Measurements from ENCODE around the gene ZNF839. TPM values are rescaled to one million over a fixed set of nuclear protein-coding genes. Genes with fewer than 3 reads are reported as not detected.
A peak's percentile ranks its signal among the peaks of the same experiment; 100 is the strongest.

ZNF839 gene
- polyA plus RNA-seq, 3 donors, result 0.47 to 17.0 (median 1.7) TPM

GRCh38 chr14:102360388-102360787, 40.8 kb downstream of the ZNF839 start:
- peaks cover 32 to 47% of the 10 kb centered on the region in 2 donors for H3K36me3 ChIP-seq (replicated peaks in 1 of 2; ENCODE audit: control insufficient read depth in 1 of 2, insufficient read depth in 2 of 2, low read length in 2 of 2)
- no peak overlapping the region for H3K4me3 ChIP-seq (replicated peaks in 1 of 3; ENCODE audit: low read depth in 2 of 3, low read length in 3 of 3)
- no peak overlapping the region for H2AFZ ChIP-seq (ENCODE audit: insufficient read depth, low read depth, low read length, poor library complexity, severe bottlenecking)
- no peak for DNase-seq
- H3K27me3 Mint-ChIP-seq (ENCODE audit: low read depth in 3 of 3), result peaks cover 0 to 2% (median 0%) of the 10 kb centered on the region in 3 donors
- H3K4me1 Mint-ChIP-seq, result peaks cover 13% of the 10 kb centered on the region
- H4K20me1 ChIP-seq (ENCODE audit: insufficient read depth, low read length), result no peaks in the 10 kb centered on the region
- H3K79me2 ChIP-seq (ENCODE audit: insufficient read depth, low read length), result peaks cover 47% of the 10 kb centered on the region
- no peak overlapping the region for H3K27ac ChIP-seq (ENCODE audit: low read depth in 1 of 2, low read length in 2 of 2)
- intact Hi-C loops (cut with micrococcal nuclease), result loop anchor here (5.0 to 10.0 kb wide), 4 partner anchors 43 to 273 kb away; partner anchors contain the start of genes ANKRD9 (in 1 of the 2), HSP90AA1 (in 1 of the 2) and ZNF839 (in 1 of the 2)
- TF ChIP-seq CTCF (IDR thresholded peaks at IDR 0.05), result no peak
- no peak overlapping the region for H3K9ac ChIP-seq (ENCODE audit: insufficient read depth, low read length, poor library complexity, severe bottlenecking)
- no peak overlapping the region for H3K4me2 ChIP-seq (replicated peaks; ENCODE audit: extremely low read depth, low read length, poor library complexity, severe bottlenecking)
- WGBS (ENCODE audit: insufficient coverage), result 100% methylated on average over 1 of the region's 3 CpGs
- H3K27me3 ChIP-seq (ENCODE audit: control insufficient read depth in 2 of 2, insufficient read depth in 2 of 2, low read length in 2 of 2), result no peaks in the 10 kb centered on the region
- peak overlapping the region in 3 of 7 donors; percentile 38 to 80 (median 61) for H3K27ac Mint-ChIP-seq
- peaks cover 0 to 2% (median 0%) of the 10 kb centered on the region in 7 donors for H3K9me3 Mint-ChIP-seq
- H3K4me3 Mint-ChIP-seq, result no peak overlapping the region
- no peaks in the 10 kb centered on the region for H3K9me3 ChIP-seq (replicated peaks in 1 of 2; ENCODE audit: control insufficient read depth in 1 of 2, insufficient read depth in 1 of 2, low read length in 2 of 2)
- H3K36me3 Mint-ChIP-seq, result peaks cover 41 to 48% of the 10 kb centered on the region in 2 donors
- peaks cover 22 to 31% of the 10 kb centered on the region in 2 donors for H3K4me1 ChIP-seq (ENCODE audit: control insufficient read depth in 1 of 2, insufficient read depth in 2 of 2, low read length in 2 of 2)

GRCh38 chr14:102362084-102362483, 42.5 kb downstream of the ZNF839 start:
- TF ChIP-seq CTCF (IDR thresholded peaks at IDR 0.05), result no peak
- Histone ChIP-seq H2AFZ (ENCODE audit: insufficient read depth, low read depth, low read length, poor library complexity, severe bottlenecking) (peak overlapping the region; percentile 88), H3K27ac (ENCODE audit: low read depth in 1 of 2, low read length in 2 of 2) (peak overlapping the region; percentile 92 to 100), H3K79me2 (ENCODE audit: insufficient read depth, low read length) (peaks cover 54% of the 10 kb centered on the region), H3K4me2 (replicated peaks; ENCODE audit: extremely low read depth, low read length, poor library complexity, severe bottlenecking) (peak overlapping the region; percentile 84), H3K36me3 (replicated peaks in 1 of 2; ENCODE audit: control insufficient read depth in 1 of 2, insufficient read depth in 2 of 2, low read length in 2 of 2) (peaks cover 18 to 30% of the 10 kb centered on the region in 2 donors), H4K20me1 (ENCODE audit: insufficient read depth, low read length) (no peaks in the 10 kb centered on the region), H3K27me3 (ENCODE audit: control insufficient read depth in 2 of 2, insufficient read depth in 2 of 2, low read length in 2 of 2) (no peaks in the 10 kb centered on the region), H3K9ac (ENCODE audit: insufficient read depth, low read length, poor library complexity, severe bottlenecking) (peak overlapping the region; percentile 95), H3K9me3 (replicated peaks in 1 of 2; ENCODE audit: control insufficient read depth in 1 of 2, insufficient read depth in 1 of 2, low read length in 2 of 2) (no peaks in the 10 kb centered on the region), H3K4me1 (ENCODE audit: control insufficient read depth in 1 of 2, insufficient read depth in 2 of 2, low read length in 2 of 2) (peaks cover 22 to 31% of the 10 kb centered on the region in 2 donors), H3K4me3 (replicated peaks in 1 of 3; ENCODE audit: low read depth in 2 of 3, low read length in 3 of 3) (peak overlapping the region; percentile 90 to 95 (median 94))
- peak overlapping the region; percentile 90 to 94 for H3K4me3 Mint-ChIP-seq
- H3K9me3 Mint-ChIP-seq, result peaks cover 0 to 2% (median 0%) of the 10 kb centered on the region in 7 donors
- 37% methylated on average over 3 of the region's 4 CpGs for WGBS (ENCODE audit: insufficient coverage)
- H3K27ac Mint-ChIP-seq, result peak overlapping the region in 6 of 7 donors; percentile 96 to 99 (median 98)
- peaks cover 0 to 2% (median 0%) of the 10 kb centered on the region in 3 donors for H3K27me3 Mint-ChIP-seq (ENCODE audit: low read depth in 3 of 3)
- peaks cover 31 to 33% of the 10 kb centered on the region in 2 donors for H3K36me3 Mint-ChIP-seq
- H3K4me1 Mint-ChIP-seq, result peaks cover 13% of the 10 kb centered on the region
- intact Hi-C loops (cut with micrococcal nuclease), result loop anchor here (5.0 to 10.0 kb wide), 4 partner anchors 45 to 275 kb away; partner anchors contain the start of genes ANKRD9 (in 1 of the 2), HSP90AA1 (in 1 of the 2) and ZNF839 (in 1 of the 2)
- DNase-seq, result peak; percentile 78 to 92 (median 79)

Measured in CD14-positive monocyte (primary cell).